GM04503 (cell line): ENCODE results near the gene ADAMTS2.

Source experiments
- DNase-seq: peaks from one replicate; pipeline ENCODE4 v3.0.0-alpha.2; 2012; ENCODE audit warnings: low read depth

The ADAMTS2 gene

GRCh38 chr5:179266291-179267070 lies 78.8 kb downstream of the ADAMTS2 start:
- DNase-seq, result no peak

GRCh38 chr5:179265514-179266290 lies 79.6 kb downstream of the ADAMTS2 start:
- DNase-seq, result peak; percentile 98

GRCh38 chr5:179264783-179265513 lies 80.3 kb downstream of the ADAMTS2 start:
- no peak for DNase-seq

GRCh38 chr5:179264053-179264782 lies 81.0 kb downstream of the ADAMTS2 start:
- DNase-seq, result no peak

GRCh38 chr5:179263391-179264052 lies 81.7 kb downstream of the ADAMTS2 start:
- no peak for DNase-seq

GRCh38 chr5:179262126-179262920 lies 82.9 kb downstream of the ADAMTS2 start:
- no peak for DNase-seq

GRCh38 chr5:179261301-179262125 lies 83.7 kb downstream of the ADAMTS2 start:
- no peak for DNase-seq

- no peak for DNase-seq
These were observed 84.8 kb downstream of the ADAMTS2 start for GRCh38 chr5:179260324-179261070.

GRCh38 chr5:179259731-179260323 lies 85.4 kb downstream of the ADAMTS2 start:
- DNase-seq, result no peak

GRCh38 chr5:179258922-179259730 lies 86.1 kb downstream of the ADAMTS2 start:
- peak; percentile 78 for DNase-seq

- no peak for DNase-seq
These were observed 87.0 kb downstream of the ADAMTS2 start for GRCh38 chr5:179258001-179258921.

- DNase-seq, result no peak
These were observed 88.0 kb downstream of the ADAMTS2 start for GRCh38 chr5:179257176-179257682.

GRCh38 chr5:179256328-179257175 lies 88.7 kb downstream of the ADAMTS2 start:
- no peak for DNase-seq

GRCh38 chr5:179255527-179256327 lies 89.5 kb downstream of the ADAMTS2 start:
- DNase-seq, result no peak
